ENCODE data around the gene USP2. TPM values are rescaled to one million over a fixed set of nuclear protein-coding genes. Genes with fewer than 3 reads are reported as not detected.

USP2 gene
- total RNA-seq, 1 experiment from 2014 or later, result 5.7 TPM

DNA sequence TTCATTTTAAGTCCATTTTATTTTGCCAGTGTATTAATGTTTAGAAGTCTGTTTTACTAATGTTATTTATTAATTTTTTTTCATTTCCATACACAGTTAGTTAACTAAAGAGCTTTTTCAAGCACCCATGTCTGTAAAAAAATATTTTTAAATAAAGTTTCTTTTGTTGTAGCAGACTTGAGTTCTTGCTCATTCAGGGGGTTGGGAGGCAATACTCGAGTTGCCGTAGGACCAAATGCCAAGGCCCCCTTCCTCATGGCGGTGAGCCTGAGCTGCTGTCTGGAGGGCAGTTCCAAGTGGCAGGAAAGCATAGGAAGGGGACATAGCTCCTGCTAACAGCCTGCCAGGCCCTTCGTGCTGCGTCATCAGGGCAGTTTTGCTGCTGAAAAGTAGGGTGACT lies 73.5 kb downstream of the USP2 start:
- H2BK12ac ChIP-seq (ENCODE audit: insufficient read length, low read depth, low read length), result no peak overlapping the region
- H4K8ac ChIP-seq (replicated peaks; ENCODE audit: insufficient read length, low read depth, low read length), result no peak overlapping the region
- H4K5ac ChIP-seq (ENCODE audit: insufficient read length, low read depth, low read length), result no peak overlapping the region
- no peaks in the 10 kb centered on the region for H3K9me3 ChIP-seq (ENCODE audit: control insufficient read depth, low read depth, low read length)
- H2BK20ac ChIP-seq (ENCODE audit: low read depth, low read length, poor library complexity, severe bottlenecking), result no peak overlapping the region
- no peak overlapping the region for H3T11ph ChIP-seq (ENCODE audit: low read length)
- peaks cover 10 to 18% of the 10 kb centered on the region in 2 experiments; a peak in 3 of 4 replicates for H3K4me1 Mint-ChIP-seq
- no peaks in the 10 kb centered on the region; the same call in 1 of the 2 replicates for H3K27me3 Mint-ChIP-seq (ENCODE audit: low read depth)
- H3K9me3 Mint-ChIP-seq, result no peaks in the 10 kb centered on the region
- H3K23me2 ChIP-seq (ENCODE audit: insufficient read length, low read depth, low read length, poor library complexity, severe bottlenecking), result no peaks in the 10 kb centered on the region
- H3K4me3 Mint-ChIP-seq, result no peak overlapping the region
- no CpG with 5 or more reads among the region's 5 CpGs for WGBS (ENCODE audit: extremely low coverage, insufficient read length, low lambda C conversion rate)
- no peak overlapping the region for H3K14ac ChIP-seq (ENCODE audit: insufficient read depth, low read length)
- H3K36me3 Mint-ChIP-seq (ENCODE audit: insufficient read depth in 1 of 3, low read depth in 3 of 3), result peaks cover 3 to 61% (median 36%) of the 10 kb centered on the region in 3 experiments; a peak in 6 of 7 replicates
- no peaks in the 10 kb centered on the region for H3K79me2 ChIP-seq (ENCODE audit: insufficient read depth, low read length)
- no peak overlapping the region for H3K23ac ChIP-seq (ENCODE audit: insufficient read length, low read depth, low read length)
- H3K27me3 ChIP-seq (ENCODE audit: insufficient read depth, low read length), result no peaks in the 10 kb centered on the region
- H2AK5ac ChIP-seq (ENCODE audit: insufficient read length, low read length), result no peak overlapping the region
- H4K20me1 ChIP-seq (ENCODE audit: control insufficient read depth, insufficient read depth, insufficient read length), result no peaks in the 10 kb centered on the region
- no peak overlapping the region for H3K18ac ChIP-seq (ENCODE audit: insufficient read length, low read depth, low read length)
- no peak overlapping the region for H2AFZ ChIP-seq (ENCODE audit: low read length)
- H3K79me1 ChIP-seq (ENCODE audit: insufficient read depth, low read depth, low read length, poor library complexity, severe bottlenecking), result no peaks in the 10 kb centered on the region
- no peak overlapping the region for H3K4ac ChIP-seq (ENCODE audit: low read depth, low read length)
- no peak overlapping the region for H3K9ac ChIP-seq (ENCODE audit: extremely low read depth, insufficient read length, low read length)
- no peak overlapping the region for H2BK15ac ChIP-seq (ENCODE audit: low read depth, low read length)
- H3K56ac ChIP-seq (ENCODE audit: insufficient read length, low read depth, low read length), result no peak overlapping the region
- no peak overlapping the region for H3K27ac ChIP-seq (ENCODE audit: insufficient read length, low read depth, low read length)
- H3K27ac Mint-ChIP-seq, result no peak overlapping the region; a peak in 1 of 7 replicates
- no peak for DNase-seq
- H2BK120ac ChIP-seq (ENCODE audit: low read depth, low read length, poor library complexity, severe bottlenecking), result no peak overlapping the region
- TF ChIP-seq, protein P1, sequence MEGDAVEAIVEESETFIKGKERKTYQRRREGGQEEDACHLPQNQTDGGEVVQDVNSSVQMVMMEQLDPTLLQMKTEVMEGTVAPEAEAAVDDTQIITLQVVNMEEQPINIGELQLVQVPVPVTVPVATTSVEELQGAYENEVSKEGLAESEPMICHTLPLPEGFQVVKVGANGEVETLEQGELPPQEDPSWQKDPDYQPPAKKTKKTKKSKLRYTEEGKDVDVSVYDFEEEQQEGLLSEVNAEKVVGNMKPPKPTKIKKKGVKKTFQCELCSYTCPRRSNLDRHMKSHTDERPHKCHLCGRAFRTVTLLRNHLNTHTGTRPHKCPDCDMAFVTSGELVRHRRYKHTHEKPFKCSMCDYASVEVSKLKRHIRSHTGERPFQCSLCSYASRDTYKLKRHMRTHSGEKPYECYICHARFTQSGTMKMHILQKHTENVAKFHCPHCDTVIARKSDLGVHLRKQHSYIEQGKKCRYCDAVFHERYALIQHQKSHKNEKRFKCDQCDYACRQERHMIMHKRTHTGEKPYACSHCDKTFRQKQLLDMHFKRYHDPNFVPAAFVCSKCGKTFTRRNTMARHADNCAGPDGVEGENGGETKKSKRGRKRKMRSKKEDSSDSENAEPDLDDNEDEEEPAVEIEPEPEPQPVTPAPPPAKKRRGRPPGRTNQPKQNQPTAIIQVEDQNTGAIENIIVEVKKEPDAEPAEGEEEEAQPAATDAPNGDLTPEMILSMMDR (conservative IDR thresholded peaks at IDR 0.05), result no peak
- no peaks in the 10 kb centered on the region for H3K4me1 ChIP-seq (ENCODE audit: insufficient read depth, low read length)
- H2BK5ac ChIP-seq (ENCODE audit: insufficient read length, low read length), result no peak overlapping the region
- no peak overlapping the region for H3K4me2 ChIP-seq (ENCODE audit: insufficient read depth, insufficient read length, low read length)
- no peak overlapping the region for H4K91ac ChIP-seq (ENCODE audit: insufficient read length, low read depth, low read length)
